Measurements from ENCODE around the gene APP. TPM values are rescaled to one million over a fixed set of nuclear protein-coding genes. Genes with fewer than 3 reads are reported as not detected.

The APP gene
- total RNA-seq, 1 experiment from 2014 or later, result 531 TPM

DNA sequence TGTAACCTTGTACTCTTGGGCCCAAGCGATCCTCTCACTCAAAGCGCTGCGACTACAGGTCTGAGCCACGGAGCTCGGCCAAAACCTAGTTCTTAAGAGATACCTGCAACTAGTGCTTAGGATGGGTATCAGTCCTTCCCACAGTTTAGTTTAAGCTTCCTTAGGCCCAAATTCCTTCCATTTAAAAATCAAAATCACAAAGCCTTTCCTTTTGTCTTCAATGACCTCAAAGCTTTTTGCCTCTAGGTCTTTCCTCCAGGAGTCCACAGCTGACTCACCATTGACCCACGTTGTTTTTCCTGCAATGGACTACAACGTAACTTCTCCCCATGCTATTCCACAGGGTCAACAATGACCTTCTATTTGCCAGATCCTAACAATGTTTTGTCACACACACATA, 64.0 kb downstream of the APP start:
- Histone ChIP-seq H3K36me3 (ENCODE audit: insufficient read depth, low read length, poor library complexity, severe bottlenecking) (peaks cover 21% of the 10 kb centered on the region), H3K9me3 (ENCODE audit: low read depth, low read length, poor library complexity, severe bottlenecking) (no peaks in the 10 kb centered on the region), H3K4me3 (ENCODE audit: low read depth, low read length, poor library complexity, severe bottlenecking) (no peak overlapping the region), H3K4me1 (ENCODE audit: insufficient read depth, low read length, poor library complexity, severe bottlenecking) (peaks cover 33% of the 10 kb centered on the region), H3K27me3 (replicated peaks; ENCODE audit: insufficient read depth, low read depth, low read length, poor library complexity) (no peaks in the 10 kb centered on the region), H3K27ac (ENCODE audit: low read depth, low read length, poor library complexity, severe bottlenecking) (no peak overlapping the region)
- ChIA-PET POLR2A (ENCODE audit: low non-redundant PET) (no interaction called here), CTCF (no interaction called here)
- TF ChIP-seq EZH2 (IDR thresholded peaks at IDR 0.05; ENCODE audit: borderline replicate concordance, low read depth, low read length, poor library complexity, severe bottlenecking), result no peak
- TF ChIP-seq, protein P1, sequence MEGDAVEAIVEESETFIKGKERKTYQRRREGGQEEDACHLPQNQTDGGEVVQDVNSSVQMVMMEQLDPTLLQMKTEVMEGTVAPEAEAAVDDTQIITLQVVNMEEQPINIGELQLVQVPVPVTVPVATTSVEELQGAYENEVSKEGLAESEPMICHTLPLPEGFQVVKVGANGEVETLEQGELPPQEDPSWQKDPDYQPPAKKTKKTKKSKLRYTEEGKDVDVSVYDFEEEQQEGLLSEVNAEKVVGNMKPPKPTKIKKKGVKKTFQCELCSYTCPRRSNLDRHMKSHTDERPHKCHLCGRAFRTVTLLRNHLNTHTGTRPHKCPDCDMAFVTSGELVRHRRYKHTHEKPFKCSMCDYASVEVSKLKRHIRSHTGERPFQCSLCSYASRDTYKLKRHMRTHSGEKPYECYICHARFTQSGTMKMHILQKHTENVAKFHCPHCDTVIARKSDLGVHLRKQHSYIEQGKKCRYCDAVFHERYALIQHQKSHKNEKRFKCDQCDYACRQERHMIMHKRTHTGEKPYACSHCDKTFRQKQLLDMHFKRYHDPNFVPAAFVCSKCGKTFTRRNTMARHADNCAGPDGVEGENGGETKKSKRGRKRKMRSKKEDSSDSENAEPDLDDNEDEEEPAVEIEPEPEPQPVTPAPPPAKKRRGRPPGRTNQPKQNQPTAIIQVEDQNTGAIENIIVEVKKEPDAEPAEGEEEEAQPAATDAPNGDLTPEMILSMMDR (conservative IDR thresholded peaks at IDR 0.05; ENCODE audit: low read depth, low read length), result no peak
- intact Hi-C loops (cut with micrococcal nuclease; ENCODE audit: unreplicated experiment), result no loop called here
- BruUV-seq (replicated peaks), result no TSS peak
- DNase-seq (ENCODE audit: low spot score), result no peak

DNA sequence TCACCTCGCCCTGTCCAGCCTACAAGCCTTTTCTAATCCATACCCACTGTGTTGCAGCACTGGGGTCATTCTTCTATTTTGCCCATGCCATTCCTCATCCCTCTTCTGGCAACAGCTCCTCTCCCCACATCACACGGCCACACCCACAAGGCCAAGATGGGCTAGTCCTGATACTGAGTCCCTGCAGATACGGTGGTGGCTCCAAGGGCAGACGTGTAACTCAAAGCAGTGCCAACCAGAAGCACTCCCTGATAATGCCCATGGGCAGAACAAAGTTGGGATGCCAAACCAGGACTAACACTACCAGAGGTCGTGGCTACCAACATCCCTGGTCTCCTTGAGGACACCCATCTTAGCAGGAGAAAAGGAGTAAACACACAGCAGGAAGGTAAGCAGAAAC, 64.8 kb downstream of the APP start:
- no peak overlapping the region for H3K4me3 ChIP-seq (ENCODE audit: low read depth, low read length, poor library complexity, severe bottlenecking)
- H3K36me3 ChIP-seq (ENCODE audit: insufficient read depth, low read length, poor library complexity, severe bottlenecking), result peaks cover 13% of the 10 kb centered on the region
- no peaks in the 10 kb centered on the region for H3K9me3 ChIP-seq (ENCODE audit: low read depth, low read length, poor library complexity, severe bottlenecking)
- no peak for DNase-seq (ENCODE audit: low spot score)
- no TSS peak for BruUV-seq (replicated peaks)
- H3K27ac ChIP-seq (ENCODE audit: low read depth, low read length, poor library complexity, severe bottlenecking), result no peak overlapping the region
- H3K4me1 ChIP-seq (ENCODE audit: insufficient read depth, low read length, poor library complexity, severe bottlenecking), result peaks cover 28% of the 10 kb centered on the region
- H3K27me3 ChIP-seq (replicated peaks; ENCODE audit: insufficient read depth, low read depth, low read length, poor library complexity), result no peaks in the 10 kb centered on the region
- intact Hi-C loops (cut with micrococcal nuclease; ENCODE audit: unreplicated experiment), result no loop called here
- no peak for TF ChIP-seq EZH2 (IDR thresholded peaks at IDR 0.05; ENCODE audit: borderline replicate concordance, low read depth, low read length, poor library complexity, severe bottlenecking)
- TF ChIP-seq, protein P1 (conservative IDR thresholded peaks at IDR 0.05; ENCODE audit: low read depth, low read length), result no peak
- POLR2A ChIA-PET (ENCODE audit: low non-redundant PET), result interaction anchor here (0.5 kb wide), 1 partner anchor 9 kb away, joined by 5 read pairs; no protein-coding TSS in a partner anchor
- CTCF ChIA-PET, result no interaction called here

DNA sequence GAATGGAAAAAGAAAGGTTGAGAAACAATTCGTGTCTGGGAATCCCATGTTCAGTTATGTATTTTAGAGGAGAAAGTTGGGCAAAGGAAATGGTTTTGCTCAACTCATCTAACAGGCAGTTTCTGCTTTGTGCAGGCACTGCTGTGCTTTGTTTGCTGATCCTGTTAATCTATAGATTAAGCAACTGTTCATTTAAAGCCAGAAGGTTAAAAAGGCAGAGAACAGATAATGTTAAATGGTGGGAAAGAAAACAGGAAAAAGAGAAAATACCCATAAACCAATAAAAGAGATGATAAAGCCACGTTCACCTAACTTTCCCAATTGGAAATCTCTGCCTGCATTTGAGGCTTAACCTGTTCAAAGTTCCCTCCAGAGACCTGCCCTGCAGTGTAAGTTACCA, 70.0 kb downstream of the APP start:
- Histone ChIP-seq H3K4me3 (ENCODE audit: low read depth, low read length, poor library complexity, severe bottlenecking) (no peak overlapping the region), H3K9me3 (ENCODE audit: low read depth, low read length, poor library complexity, severe bottlenecking) (no peaks in the 10 kb centered on the region), H3K4me1 (ENCODE audit: insufficient read depth, low read length, poor library complexity, severe bottlenecking) (peaks cover 42% of the 10 kb centered on the region), H3K27me3 (replicated peaks; ENCODE audit: insufficient read depth, low read depth, low read length, poor library complexity) (no peaks in the 10 kb centered on the region), H3K36me3 (ENCODE audit: insufficient read depth, low read length, poor library complexity, severe bottlenecking) (no peaks in the 10 kb centered on the region), H3K27ac (ENCODE audit: low read depth, low read length, poor library complexity, severe bottlenecking) (peak overlapping the region; percentile 86)
- no TSS peak for BruUV-seq (replicated peaks)
- DNase-seq (ENCODE audit: low spot score), result peak; percentile 49
- no peak for TF ChIP-seq EZH2 (IDR thresholded peaks at IDR 0.05; ENCODE audit: borderline replicate concordance, low read depth, low read length, poor library complexity, severe bottlenecking)
- TF ChIP-seq, protein P1 (conservative IDR thresholded peaks at IDR 0.05; ENCODE audit: low read depth, low read length), result no peak
- ChIA-PET CTCF (interaction anchor here (0.6 kb wide), 1 partner anchor 91 kb away, joined by 3 read pairs; no protein-coding TSS in a partner anchor), POLR2A (ENCODE audit: low non-redundant PET) (no interaction called here)
- intact Hi-C loops (cut with micrococcal nuclease; ENCODE audit: unreplicated experiment), result no loop called here

Measured in A673 (cell line).